Measurements from ENCODE around the gene METAP1. TPM values are rescaled to one million over a fixed set of nuclear protein-coding genes. Genes with fewer than 3 reads are reported as not detected.

The METAP1 gene
- total RNA-seq, 1 experiment from 2014 or later, result 112 TPM

DNA sequence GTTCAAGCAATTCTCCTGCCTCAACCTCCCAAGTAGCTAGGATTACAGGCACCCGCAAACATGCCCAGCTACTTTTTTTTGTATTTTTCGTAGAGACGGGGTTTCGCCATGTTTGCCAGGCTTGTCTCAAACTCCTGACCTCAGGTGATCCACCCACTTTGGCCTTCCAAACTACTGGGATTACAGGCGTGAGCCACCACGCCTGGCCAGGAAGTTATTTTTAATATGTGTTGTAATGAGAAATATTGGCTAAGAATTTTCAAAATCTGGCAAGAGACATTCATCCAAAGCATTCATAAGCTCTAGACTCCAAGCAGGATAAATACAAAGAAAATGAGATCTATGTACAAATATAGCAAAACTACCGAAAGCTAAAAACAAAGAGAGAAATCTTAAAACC lies 18.0 kb upstream of the METAP1 start:
- CTCF ChIA-PET, result no interaction called here

More for the DNA sequence above, 18.0 kb upstream of the METAP1 start:
- H3K4me1 ChIP-seq (ENCODE audit: control insufficient read depth in 1 of 2, insufficient read depth in 2 of 2, low read length in 2 of 2), result no peaks in the 10 kb centered on the region
- DNase-seq (ENCODE audit: low read depth, low spot score) (no peak), ATAC-seq (no peak)
- H3K4me3 ChIP-seq (replicated peaks in 1 of 2; ENCODE audit: low read depth in 1 of 2, low read length in 2 of 2), result no peak overlapping the region
- no TSS peak for BruUV-seq (replicated peaks)
- intact Hi-C loops (cut with micrococcal nuclease), result no loop called here
- H3K36me3 ChIP-seq (ENCODE audit: control insufficient read depth in 1 of 2, insufficient read depth in 2 of 2, low read length in 2 of 2), result no peaks in the 10 kb centered on the region
- no peaks in the 10 kb centered on the region for H4K20me1 ChIP-seq (ENCODE audit: insufficient read depth)
- H3K4me2 ChIP-seq (ENCODE audit: low read length), result no peak overlapping the region
- ChIA-PET POLR2A (no interaction called here), RAD21 (ENCODE audit: low non-redundant PET in 1 of 2, low total read pairs in 2 of 2, uncharacterized antibody in 2 of 2, unreplicated experiment in 2 of 2) (no interaction called here)
- H3K27ac ChIP-seq (ENCODE audit: low read depth, low read length), result no peak overlapping the region
- H3K9me3 ChIP-seq (ENCODE audit: control insufficient read depth in 1 of 2, insufficient read depth in 1 of 2, low read depth in 1 of 2, low read length in 2 of 2), result no peaks in the 10 kb centered on the region
- TF ChIP-seq POLR2A (IDR thresholded peaks at IDR 0.05; ENCODE audit: borderline replicate concordance, extremely low read depth, insufficient read depth, insufficient read length) (no peak), ZNF274 (IDR thresholded peaks at IDR 0.05; ENCODE audit: low read depth, low read length) (no peak), SP1 (IDR thresholded peaks at IDR 0.05; ENCODE audit: low read depth) (no peak), SIN3A (IDR thresholded peaks at IDR 0.05; ENCODE audit: low read depth) (no peak), ZFX (IDR thresholded peaks at IDR 0.05) (no peak), ELF1 (IDR thresholded peaks at IDR 0.05; ENCODE audit: borderline replicate concordance, low read depth) (no peak), EZH2 (IDR thresholded peaks at IDR 0.05) (no peak), RAD21 (IDR thresholded peaks at IDR 0.05; ENCODE audit: low read depth) (no peak), YY1 (IDR thresholded peaks at IDR 0.05; ENCODE audit: extremely low read depth, insufficient replicate concordance, low read depth, low read length) (no peak), EZH2phosphoT487 (IDR thresholded peaks at IDR 0.05; ENCODE audit: borderline replicate concordance) (no peak), CBX3 (IDR thresholded peaks at IDR 0.05; ENCODE audit: low read depth) (no peak)
- TF ChIP-seq, protein P1, sequence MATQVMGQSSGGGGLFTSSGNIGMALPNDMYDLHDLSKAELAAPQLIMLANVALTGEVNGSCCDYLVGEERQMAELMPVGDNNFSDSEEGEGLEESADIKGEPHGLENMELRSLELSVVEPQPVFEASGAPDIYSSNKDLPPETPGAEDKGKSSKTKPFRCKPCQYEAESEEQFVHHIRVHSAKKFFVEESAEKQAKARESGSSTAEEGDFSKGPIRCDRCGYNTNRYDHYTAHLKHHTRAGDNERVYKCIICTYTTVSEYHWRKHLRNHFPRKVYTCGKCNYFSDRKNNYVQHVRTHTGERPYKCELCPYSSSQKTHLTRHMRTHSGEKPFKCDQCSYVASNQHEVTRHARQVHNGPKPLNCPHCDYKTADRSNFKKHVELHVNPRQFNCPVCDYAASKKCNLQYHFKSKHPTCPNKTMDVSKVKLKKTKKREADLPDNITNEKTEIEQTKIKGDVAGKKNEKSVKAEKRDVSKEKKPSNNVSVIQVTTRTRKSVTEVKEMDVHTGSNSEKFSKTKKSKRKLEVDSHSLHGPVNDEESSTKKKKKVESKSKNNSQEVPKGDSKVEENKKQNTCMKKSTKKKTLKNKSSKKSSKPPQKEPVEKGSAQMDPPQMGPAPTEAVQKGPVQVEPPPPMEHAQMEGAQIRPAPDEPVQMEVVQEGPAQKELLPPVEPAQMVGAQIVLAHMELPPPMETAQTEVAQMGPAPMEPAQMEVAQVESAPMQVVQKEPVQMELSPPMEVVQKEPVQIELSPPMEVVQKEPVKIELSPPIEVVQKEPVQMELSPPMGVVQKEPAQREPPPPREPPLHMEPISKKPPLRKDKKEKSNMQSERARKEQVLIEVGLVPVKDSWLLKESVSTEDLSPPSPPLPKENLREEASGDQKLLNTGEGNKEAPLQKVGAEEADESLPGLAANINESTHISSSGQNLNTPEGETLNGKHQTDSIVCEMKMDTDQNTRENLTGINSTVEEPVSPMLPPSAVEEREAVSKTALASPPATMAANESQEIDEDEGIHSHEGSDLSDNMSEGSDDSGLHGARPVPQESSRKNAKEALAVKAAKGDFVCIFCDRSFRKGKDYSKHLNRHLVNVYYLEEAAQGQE (IDR thresholded peaks at IDR 0.05; ENCODE audit: low read depth), result no peak
- no peaks in the 10 kb centered on the region for H3K9me2 ChIP-seq (ENCODE audit: insufficient read depth)
- no peak overlapping the region for H3K9ac ChIP-seq (ENCODE audit: low read length)
- H2AFZ ChIP-seq (ENCODE audit: low read depth, low read length, poor library complexity, severe bottlenecking), result no peak overlapping the region
- H3K79me2 ChIP-seq (ENCODE audit: insufficient read depth, low read length), result no peaks in the 10 kb centered on the region
- H3K27me3 ChIP-seq (ENCODE audit: insufficient read depth, low read length), result no peaks in the 10 kb centered on the region
